GM11168 (cell line): ENCODE results near the gene LARP4.
"Not testable (repeated sequence)": the region's sequence is repeated elsewhere in the genome, so short reads cannot be mapped to it uniquely, and the experiment has no call there.

Experiments used
- in situ Hi-C: fragments of 300-500 bp; cut with MboI; formaldehyde crosslinking; loops from one replicate; pipeline ENCODE4 v1.12.0; 2022; ENCODE audit warnings: low sequenced_read_pairs; ENCODE audit not compliant: unreplicated experiment

The LARP4 gene

DNA sequence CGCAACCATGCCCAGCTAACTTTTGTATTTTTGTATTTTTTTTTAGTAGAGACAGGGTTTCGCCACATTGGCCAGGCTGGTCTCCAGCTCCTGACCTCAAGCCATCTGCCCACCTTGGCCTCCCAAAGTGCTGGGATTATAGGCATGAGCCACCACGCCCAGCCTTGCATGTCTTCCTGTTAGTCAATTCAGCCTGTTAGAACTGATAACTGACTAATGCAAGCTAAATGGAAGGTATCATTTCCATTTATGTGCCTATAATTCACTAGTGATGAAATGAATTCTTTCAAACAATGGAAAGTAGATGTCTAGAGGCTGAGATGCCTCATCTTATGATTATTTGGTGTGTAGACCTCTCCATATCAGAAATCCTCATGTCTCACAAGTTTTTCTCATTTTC, 66.8 kb downstream of the LARP4 start:
- in situ Hi-C loops = no loop called here

DNA sequence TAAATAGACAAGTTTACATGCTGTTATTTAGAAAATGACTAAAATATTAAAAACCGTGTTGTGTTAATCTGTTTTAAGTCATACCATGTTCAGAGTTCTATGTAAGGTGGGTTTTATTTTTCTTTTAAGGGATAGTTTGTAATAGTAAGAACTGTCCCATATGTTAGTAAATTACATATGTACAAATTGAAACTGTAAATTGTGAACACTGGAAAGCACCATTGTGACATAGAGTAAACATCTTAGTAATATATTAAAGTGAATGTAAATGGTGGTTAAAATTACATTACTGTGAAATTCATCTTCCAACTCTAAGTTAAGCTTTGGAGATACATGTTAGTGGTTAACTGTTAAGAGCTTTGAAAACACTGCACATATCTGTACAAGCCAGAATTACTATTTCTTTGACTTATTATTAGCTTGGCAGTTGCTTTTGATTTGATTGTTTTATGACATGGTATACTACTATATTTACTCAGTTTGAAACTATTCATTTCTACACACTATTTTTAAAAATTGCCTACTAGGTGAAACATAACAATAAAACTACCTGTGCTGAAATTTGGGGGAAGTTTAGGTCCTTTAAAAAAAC, 76.7 kb downstream of the LARP4 start:
- in situ Hi-C loops = no loop called here

DNA sequence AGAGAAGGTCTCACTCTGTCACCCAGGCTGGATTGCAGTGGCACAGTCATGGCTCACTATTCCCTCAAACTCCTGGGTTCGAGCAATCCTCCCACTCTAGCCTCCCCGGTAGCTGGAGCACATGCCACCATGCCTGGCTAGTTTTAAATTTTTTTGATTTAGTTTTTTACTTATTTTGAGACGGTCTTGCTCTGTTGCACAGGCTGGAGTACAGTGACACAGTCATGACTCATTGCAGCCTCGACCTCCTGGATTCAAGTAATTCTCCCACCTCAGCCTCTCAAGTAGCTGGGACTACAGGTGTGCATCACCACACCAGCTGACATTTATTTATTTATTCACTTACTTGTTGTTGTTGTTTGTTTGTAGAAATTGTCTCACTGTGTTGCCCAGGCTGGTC, 81.9 kb downstream of the LARP4 start:
- in situ Hi-C loops = no loop called here

DNA sequence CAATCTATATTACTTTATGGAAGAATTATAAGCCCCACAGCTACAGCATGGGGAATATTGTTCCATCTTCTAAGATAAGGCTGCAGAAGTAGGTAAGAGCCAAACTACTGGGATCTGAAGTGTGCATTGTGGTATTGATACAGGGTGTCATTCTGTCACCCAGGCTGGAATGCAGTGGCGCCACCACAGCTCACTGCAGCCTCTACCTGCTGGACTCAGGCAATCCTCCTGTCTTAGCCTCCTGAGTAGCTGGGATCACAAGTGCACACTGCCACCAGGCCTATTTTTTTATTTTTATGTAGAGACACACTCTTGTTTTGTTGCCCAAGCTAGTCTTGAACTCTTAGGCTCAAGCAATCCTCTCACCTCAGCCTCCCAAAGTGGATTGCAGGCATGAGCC, 82.8 kb downstream of the LARP4 start:
- in situ Hi-C loops = no loop called here

DNA sequence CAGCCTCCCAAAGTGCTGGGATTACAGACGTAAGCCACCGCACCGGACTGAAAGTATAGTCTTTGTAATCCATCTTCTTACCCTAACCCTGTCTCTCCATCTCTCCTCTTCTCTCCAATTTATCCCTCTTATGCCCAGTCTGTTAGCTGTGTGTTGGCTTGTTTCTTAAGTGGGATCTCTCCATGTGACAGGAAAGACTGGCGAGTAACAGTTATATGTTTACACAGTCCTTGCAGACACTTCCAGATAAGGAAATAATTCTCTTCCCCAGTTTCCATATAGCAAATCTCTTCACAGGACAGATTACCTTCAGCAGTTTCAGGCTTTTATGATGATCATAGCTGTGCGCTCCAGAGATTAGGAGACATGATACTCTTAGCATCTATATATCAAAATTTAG, 88.1 kb downstream of the LARP4 start:
- in situ Hi-C loops = no loop called here

DNA sequence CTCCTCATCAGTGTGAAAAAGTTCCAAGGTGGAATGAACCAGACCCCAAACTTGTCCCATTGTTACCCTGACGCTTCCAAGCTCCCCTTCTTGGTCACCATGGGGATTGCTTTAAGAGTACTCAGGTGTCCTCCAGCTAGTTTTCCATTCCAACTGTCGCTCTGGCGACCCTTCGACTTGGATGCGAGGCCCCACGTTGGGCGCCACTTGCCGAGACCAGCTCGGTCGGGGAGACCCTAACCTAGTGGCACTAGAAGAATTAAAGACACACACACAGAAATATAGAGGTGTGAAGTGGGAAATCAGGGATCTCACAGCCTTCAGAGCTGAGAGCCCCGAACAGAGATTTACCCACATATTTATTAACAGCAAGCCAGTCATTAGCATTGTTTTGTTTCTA, 97.4 kb downstream of the LARP4 start:
- in situ Hi-C loops = not testable (repeated sequence)

DNA sequence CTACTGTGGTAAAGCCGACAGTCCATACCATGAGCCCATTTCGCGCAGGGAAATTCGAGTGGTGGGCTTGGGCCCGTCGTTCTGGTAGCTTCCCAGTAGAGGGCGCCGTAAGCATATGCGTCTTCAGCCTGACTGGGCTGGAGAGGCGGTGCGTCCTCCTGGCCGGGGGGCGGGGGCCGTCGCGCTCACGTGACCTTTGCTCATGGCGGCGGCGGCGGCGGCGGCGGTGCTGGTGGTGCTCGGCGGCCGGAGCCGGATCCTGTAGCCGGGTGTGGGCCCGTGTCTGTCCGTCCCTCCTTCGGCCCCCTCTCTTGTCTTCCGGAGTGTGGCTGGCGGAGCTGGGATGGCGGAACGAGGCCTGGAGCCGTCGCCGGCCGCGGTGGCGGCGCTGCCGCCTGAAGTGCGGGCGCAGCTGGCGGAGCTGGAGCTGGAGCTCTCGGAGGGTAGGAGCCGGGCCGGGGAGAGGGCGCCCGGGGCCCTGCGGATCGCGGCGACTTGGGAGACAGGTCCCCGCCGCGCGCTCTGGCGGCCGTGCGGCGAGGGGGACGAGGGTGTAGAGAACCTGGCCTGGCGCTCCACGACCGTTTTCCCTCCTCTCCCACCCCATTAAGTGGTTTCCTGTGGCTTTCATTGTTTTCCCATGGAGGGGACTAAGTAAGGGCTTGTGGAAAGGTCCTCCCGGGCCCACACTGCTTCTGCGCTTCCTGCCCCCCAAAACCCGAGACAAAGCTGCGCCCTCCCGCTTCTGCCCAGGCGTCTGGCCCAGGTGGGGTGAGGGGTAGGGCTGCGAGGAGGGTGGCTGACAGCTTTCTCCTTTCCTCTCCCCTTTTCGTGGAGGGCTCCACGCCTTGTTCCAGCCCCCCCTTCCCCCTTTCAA, 104.4 kb downstream of the LARP4 start, which contains the start of gene DIP2B:
Gene DIP2B, plus strand, starts transcription at position 188 of the 877 bp plus-strand sequence. Its CDS starts 156 bp downstream, at position 344.
- in situ Hi-C loops = loop anchor here (5.0 kb wide), 1 partner anchor 137 kb away; no protein-coding TSS in a partner anchor

DNA sequence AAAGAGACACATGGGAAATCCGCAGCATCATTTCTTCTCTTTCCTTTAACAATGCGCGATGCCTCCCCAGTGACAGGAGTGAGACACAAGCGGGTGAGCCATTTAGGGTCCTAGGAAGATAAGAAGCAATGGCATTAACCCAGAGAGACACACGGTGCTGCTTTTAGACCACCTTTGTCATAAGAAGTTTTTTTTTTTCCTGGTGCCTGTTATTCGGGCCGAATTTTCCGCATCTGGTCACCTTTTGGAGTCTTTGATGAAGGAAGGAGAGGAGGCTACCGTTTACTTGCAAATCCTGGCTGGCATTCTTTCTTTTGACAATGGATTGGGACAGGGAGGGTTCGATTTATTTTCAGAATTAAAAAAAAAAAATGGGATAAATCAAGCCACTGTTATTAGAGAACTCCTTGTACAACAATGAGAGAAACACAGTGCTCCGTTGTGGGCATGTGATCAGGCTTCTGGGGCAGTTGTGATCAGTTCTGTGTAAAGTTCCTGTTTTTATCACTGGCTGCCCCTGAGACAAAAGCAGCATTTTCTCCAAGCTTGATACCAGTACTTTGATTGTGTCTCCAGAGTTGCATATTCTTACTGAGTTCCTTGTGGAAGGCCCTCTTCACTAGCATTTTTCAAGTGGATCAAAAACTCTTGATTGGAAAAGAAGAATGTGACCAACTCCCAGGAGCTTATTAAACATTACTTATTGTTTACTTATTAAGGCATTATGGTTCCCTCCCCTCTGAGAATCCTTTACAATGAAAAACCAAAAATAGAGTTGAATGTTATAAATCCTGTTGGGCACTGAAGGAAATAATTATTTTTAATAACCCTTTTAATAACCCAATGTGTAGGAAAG, 105.2 kb downstream of the LARP4 start:
- in situ Hi-C loops = no loop called here

DNA sequence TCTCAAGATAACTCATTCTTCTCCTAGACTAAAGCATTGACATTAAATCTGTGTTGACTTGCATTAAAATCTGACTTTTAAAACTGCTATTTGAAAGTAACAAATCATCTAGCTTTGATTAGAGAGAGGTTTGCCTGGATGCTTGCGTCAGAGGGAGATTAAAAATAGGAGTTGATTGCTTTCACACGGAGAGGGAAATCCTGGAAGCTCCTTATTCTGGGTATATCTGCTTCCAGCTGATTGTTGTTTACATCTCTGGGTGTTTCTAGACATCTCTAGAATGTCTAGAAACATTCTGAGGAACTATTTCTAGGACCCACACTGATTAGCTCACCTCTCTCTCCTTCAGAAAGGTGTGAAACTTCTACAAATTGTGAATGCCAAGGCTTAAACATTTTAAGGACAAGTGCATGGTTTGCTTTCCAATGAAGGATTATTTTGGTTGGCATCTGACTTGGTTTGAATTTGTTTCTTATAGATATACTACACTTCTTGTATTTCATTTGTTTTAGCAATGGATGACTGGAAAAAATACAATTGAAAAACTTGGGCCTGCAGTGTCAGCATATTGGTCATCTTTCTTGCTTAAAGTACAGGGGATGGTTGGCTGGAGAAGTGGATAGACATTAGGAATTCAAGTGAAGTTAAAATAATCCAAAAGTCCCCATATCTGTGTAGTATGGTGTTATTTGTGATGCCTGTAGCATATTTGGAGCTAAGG, 106.2 kb downstream of the LARP4 start:
- in situ Hi-C loops = no loop called here

DNA sequence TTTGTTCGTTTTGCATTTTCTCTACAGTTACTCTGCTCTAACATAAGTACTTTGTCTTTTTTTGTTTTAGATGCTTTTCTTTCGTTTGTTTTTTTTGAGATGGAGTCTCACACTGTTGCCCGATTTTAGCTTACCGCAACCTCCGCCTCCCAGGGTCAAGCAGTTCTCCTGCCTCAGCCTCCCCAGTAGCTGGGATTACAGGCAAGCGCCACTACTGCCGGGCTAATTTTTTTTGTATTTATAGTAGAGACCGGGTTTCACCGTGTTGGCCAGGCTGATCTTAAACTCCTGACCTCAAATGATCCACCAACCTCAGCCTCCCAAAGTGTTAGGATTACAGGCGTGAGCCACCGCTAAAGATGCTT, 106.8 kb downstream of the LARP4 start:
- in situ Hi-C loops = no loop called here

DNA sequence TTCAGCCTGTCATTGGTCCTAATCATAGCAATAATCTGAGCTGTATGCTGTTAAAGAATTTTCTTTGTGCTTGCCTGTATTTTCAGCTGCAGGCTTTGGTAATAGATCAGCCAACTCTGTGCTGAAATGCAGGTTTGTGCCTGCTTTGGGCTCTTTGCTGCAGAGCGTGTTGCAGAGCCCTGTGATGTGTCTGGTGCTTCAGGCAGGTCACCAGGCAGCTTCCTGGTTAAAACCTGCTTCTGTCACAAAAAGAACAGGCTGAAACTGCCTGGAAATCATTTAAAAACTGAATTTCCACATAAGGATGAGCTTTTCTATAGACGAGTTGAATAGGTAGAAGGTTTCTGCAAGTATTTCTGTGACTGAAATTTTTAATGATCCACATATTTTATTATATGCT, 107.2 kb downstream of the LARP4 start:
- in situ Hi-C loops = no loop called here

DNA sequence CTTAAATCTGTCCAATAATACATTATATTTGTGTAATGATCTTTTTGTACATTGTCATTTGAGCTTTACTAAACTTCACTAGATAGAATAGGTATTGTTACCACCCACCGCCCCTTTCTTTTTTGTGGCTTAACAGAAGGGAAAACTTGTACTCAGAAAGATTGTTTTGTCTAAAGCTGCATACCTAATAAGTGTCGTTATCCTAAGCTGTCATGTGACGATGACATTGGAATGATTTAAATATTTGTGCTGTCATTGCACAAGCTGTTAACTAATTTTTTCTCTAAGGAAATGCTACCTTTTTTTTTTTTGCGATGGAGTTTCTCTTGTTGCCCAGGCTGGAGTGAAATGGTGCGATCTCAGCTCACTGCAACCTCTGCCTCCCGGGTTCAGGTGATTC, 107.7 kb downstream of the LARP4 start:
- in situ Hi-C loops = no loop called here

DNA sequence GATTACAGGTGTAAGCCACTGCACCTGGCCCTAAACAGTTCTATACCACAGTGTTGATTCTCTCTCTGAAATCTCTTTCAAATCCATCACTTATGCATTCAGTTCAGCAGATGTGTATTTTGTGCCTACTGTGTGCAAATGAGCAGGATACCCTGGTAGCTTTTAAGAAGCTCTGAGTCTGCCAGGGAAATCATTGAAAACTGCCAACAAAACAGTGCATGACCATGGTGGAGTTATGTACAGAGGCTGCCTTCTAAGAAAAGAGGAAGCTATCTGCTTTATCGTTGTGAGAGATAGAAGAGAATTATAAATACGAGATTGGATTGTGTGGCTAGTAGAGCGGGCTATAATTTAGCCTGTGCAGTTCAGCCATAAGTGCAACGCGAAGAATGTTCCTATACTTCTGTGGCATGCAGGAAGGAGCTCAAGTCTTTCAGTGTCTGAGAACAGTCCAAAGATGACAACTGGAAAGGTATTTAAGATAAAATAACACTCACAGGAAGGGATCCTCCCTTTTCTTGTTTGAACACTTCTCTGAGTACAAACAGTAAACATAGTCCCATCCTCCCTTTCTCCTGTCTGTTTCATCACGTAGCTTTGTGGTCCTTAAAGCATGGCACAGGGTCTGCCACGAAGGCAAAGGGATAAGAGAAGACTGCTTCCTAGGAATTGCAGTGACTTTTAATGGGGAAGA, 108.4 kb downstream of the LARP4 start:
- in situ Hi-C loops = no loop called here

DNA sequence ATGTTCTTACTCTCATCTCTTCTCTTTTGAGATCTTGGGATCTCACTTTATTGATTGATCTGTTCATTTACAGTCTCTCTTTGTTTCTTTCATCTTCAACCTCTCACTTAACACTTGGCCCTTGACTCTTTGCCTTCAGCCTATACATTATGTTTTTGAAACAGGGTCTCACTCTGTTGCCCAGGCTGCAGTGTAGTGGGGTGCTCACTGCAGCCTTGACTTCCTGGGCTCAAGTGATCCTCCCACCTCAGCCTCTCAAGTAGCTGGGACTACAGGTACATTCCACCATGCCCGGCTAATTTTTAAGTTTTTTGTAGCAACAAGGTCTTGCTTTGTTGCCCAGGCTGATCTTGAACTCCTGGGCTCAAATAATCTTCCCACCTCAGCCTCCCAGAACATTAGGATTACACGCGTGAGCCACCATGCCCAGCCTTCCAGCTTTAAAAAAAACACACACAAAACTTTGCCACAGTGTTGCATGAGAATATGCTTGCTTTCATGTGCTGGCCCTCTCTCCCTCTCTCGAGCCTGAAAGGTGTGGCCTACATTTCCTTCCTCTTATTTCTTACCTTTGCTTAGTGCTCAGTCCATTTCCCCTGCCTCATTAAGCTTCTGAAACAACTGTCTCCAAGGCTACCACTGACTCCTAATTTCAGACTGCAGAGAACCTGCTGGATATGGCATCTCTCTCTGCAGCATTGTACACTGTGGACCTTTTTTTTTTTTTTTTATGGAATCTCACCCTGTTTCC, 114.0 kb downstream of the LARP4 start:
- in situ Hi-C loops = no loop called here

DNA sequence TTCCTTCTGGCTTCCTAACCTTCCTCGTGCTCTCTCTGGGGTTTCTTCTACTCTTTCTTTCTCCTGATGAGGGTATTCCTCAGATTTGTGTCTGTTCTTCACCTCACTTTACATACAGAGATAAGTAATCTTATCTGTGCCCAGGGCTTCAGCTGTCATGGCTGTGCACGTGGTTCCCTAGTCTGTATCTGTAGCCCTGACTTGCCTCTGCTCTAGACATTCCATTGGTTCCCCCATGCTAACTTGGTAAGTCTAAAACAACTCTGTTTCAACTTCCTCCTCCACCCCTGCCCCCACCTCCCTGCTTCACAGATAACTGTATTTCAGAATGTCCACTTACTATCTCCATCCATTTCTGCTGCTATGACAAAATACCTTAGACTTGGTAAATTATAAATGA, 114.9 kb downstream of the LARP4 start:
- in situ Hi-C loops = no loop called here

DNA sequence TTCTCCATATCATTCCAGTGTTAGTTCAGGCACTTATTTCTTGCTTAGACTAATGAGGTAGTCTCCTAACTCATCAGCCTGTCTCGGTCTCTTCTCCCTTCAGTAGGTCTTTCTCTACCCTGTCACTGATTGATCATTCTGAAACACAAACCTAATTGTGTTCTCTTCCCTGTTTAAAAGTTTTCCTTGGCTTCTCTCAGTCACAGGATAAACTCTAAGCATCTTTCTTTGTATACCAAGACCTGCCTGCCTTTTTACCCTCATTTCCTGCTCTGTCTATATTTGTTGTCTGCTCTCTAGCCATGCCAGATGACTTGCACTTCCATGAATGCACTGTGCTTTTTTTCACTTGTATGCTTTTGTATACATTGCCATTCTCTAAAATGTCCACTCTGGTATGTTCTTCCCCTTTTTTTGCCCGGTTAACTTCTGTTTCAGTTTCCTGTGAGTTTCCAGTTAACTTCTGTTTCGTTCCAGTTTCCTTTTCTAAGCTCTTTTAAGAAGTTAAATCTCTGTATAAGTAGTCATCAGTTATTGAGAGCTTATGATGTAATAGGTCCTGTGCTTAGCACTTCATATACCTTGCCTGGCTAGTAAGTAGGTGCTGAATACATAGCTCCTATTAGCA, 116.8 kb downstream of the LARP4 start:
- in situ Hi-C loops = no loop called here

DNA sequence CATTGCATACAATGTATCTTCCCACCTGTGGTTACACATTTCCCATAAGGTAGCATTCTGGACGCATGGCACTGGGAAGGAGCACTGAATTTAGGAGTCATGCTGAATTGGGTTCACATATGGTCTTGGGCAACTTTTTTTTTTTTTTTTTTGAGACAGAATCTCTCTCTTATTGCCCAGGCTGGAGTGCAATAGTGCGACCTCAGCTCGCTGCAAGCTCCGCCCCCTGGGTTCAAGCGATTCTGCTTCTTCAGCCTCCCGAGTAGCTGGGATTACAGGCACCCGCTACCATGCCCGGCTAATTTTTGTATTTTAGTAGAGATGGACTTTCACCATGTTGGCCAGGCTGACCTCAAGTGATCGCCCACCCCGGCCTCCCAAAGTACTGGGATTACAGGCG, 117.4 kb downstream of the LARP4 start:
- in situ Hi-C loops = no loop called here

DNA sequence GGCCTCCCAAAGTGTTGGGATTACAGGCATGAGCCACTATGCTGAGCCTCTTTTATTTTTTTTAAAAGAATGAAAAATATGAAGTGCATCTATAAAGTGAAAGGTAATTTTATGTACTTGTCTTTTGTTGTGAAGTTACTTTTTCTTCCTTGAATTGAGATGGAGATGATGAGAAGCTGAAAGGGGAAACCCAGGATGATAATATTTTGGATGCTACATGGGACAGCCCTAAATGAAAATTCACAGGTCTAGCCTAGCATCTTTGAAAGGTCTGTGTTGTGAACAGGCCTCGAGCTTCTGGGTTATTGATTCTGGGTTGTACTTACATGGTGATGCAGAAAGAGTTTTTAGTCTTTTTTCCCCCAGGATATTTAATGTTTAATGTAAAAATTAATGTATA, 118.7 kb downstream of the LARP4 start:
- in situ Hi-C loops = no loop called here
